Endothelial cell of umbilical vein (primary cell): Measurements from ENCODE around the gene MATN1.

Experiments
- POLR2A ChIP-seq: IDR thresholded peaks from 2 replicates; pipeline ENCODE4 v1.6.1; 2012; ENCODE audit warnings: low read depth, mild to moderate bottlenecking, control low read depth, low read length
- POLR2AphosphoS5 ChIP-seq: IDR thresholded peaks from 2 replicates; pipeline ENCODE4 v1.6.1; 2012; ENCODE audit warnings: low read depth, mild to moderate bottlenecking, control low read depth, low read length, moderate library complexity; ENCODE audit not compliant: insufficient read depth
- TF ChIP-seq, protein P1 (sequence below), 2 donors: IDR thresholded peaks; 1 replicate in 1 of 2; 2 replicates in 1 of 2; pipeline ENCODE4 v1.5.1; 2011; ENCODE audit warnings: low read length in 2 of 2, mild to moderate bottlenecking in 2 of 2, moderate library complexity in 2 of 2, control low read depth in 1 of 2, inconsistent platforms in 1 of 2, low read depth in 1 of 2; ENCODE audit not compliant: insufficient read depth in 1 of 2; ENCODE audit errors: extremely low read depth in 1 of 2

DNA sequence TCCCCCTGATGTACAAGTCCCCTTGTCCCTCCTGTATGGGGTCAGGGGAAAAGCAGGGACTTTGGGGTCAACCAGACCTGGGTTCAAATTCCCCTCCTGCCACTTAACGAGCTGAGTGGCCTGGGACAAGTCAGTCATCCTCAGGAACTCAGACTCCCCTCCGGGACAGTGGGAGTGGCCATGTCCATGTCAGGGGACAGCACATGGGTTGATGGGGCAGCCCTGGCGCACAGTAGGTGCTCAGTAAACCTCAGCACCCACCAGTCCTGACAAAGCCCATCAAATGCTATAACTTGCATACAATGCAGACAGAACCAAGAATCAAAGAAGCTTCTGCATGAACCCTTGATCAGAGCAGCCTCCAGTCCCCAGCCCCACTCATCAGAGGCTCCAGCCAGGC is 30.0 kb downstream of the MATN1 start:
- TF ChIP-seq, protein P1, sequence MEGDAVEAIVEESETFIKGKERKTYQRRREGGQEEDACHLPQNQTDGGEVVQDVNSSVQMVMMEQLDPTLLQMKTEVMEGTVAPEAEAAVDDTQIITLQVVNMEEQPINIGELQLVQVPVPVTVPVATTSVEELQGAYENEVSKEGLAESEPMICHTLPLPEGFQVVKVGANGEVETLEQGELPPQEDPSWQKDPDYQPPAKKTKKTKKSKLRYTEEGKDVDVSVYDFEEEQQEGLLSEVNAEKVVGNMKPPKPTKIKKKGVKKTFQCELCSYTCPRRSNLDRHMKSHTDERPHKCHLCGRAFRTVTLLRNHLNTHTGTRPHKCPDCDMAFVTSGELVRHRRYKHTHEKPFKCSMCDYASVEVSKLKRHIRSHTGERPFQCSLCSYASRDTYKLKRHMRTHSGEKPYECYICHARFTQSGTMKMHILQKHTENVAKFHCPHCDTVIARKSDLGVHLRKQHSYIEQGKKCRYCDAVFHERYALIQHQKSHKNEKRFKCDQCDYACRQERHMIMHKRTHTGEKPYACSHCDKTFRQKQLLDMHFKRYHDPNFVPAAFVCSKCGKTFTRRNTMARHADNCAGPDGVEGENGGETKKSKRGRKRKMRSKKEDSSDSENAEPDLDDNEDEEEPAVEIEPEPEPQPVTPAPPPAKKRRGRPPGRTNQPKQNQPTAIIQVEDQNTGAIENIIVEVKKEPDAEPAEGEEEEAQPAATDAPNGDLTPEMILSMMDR (IDR thresholded peaks at IDR 0.05; ENCODE audit: extremely low read depth in 1 of 2, insufficient read depth in 1 of 2, low read depth in 1 of 2, low read length in 2 of 2): no peak
- TF ChIP-seq POLR2A (no peak), POLR2AphosphoS5 (no peak)
